Ishikawa (cell line): ENCODE data around the gene BCL6.

ENCODE experiments used
- CEBPB ChIP-seq: IDR thresholded peaks from 2 replicates; pipeline ENCODE4 v1.6.1; 2012
- CREB1 ChIP-seq: IDR thresholded peaks from 2 replicates; pipeline ENCODE4 v1.6.1; 2012; ENCODE audit warnings: low read depth
- EGR1 ChIP-seq: IDR thresholded peaks from 2 replicates; pipeline ENCODE4 v1.6.1; 2012
- EP300 ChIP-seq: IDR thresholded peaks from 2 replicates; pipeline ENCODE4 v1.6.1; 2012; ENCODE audit warnings: borderline replicate concordance
- FOXM1 ChIP-seq: IDR thresholded peaks from 2 replicates; pipeline ENCODE4 v1.6.1; 2012; ENCODE audit warnings: low read depth, borderline replicate concordance
- MAX ChIP-seq: IDR thresholded peaks from 2 replicates; pipeline ENCODE4 v1.6.1; 2012
- NFIC ChIP-seq: IDR thresholded peaks from 2 replicates; pipeline ENCODE4 v1.6.1; 2012
- RAD21 ChIP-seq: IDR thresholded peaks from 2 replicates; pipeline ENCODE4 v1.6.1; 2012; ENCODE audit warnings: low read depth
- REST ChIP-seq: IDR thresholded peaks from 2 replicates; pipeline ENCODE4 v1.6.1; 2012; ENCODE audit warnings: low read depth, mild to moderate bottlenecking
- TAF1 ChIP-seq: IDR thresholded peaks from 2 replicates; pipeline ENCODE4 v1.6.1; 2012; ENCODE audit warnings: low read depth, mild to moderate bottlenecking
- TCF12 ChIP-seq: IDR thresholded peaks from 2 replicates; pipeline ENCODE4 v1.6.1; 2012; ENCODE audit warnings: low read depth
- TEAD4 ChIP-seq: IDR thresholded peaks from 2 replicates; pipeline ENCODE4 v1.6.1; 2012
- YY1 ChIP-seq: IDR thresholded peaks from 2 replicates; pipeline ENCODE4 v1.6.1; 2012; ENCODE audit warnings: low read depth
- ZBTB7A ChIP-seq: IDR thresholded peaks from 2 replicates; pipeline ENCODE4 v1.6.1; 2012; ENCODE audit warnings: low read depth
- TF ChIP-seq, protein P1 (sequence below): IDR thresholded peaks from 2 replicates; pipeline ENCODE4 v1.6.1; 2012

Gene BCL6

DNA sequence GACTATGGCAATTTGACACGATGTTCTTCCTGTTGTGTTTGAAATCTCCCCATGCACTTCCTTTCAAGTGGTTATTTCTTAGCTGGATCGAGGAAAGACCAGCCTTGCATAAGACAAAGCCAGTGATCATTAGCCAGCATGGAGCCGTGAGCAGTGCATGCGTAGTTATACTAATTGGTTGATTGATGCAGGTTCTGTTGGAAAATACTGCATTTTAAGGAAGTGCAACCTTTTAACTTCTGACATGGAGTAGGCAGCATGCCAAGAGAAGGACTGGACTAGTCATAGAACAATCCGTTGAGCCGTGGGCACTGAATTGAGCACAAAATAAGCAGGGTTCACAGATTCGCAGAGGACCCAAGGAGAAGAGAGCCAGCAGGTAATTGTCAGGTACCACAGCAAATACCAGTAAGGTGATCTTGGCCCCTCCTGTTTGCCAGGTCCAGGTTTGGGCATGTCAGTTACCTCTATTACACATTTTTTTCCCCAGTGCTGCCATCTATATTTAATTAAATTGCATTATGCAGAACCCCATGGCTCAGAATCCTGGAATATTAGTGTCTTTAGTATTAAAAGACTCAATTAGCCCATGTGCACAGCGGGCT lies 29.0 kb upstream of the BCL6 start:
- no peak for TF ChIP-seq MAX
- TF ChIP-seq TEAD4 = no peak
- TF ChIP-seq, protein P1, sequence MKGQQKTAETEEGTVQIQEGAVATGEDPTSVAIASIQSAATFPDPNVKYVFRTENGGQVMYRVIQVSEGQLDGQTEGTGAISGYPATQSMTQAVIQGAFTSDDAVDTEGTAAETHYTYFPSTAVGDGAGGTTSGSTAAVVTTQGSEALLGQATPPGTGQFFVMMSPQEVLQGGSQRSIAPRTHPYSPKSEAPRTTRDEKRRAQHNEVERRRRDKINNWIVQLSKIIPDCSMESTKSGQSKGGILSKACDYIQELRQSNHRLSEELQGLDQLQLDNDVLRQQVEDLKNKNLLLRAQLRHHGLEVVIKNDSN = no peak
- TF ChIP-seq REST = no peak
- TF ChIP-seq TCF12 = no peak

DNA sequence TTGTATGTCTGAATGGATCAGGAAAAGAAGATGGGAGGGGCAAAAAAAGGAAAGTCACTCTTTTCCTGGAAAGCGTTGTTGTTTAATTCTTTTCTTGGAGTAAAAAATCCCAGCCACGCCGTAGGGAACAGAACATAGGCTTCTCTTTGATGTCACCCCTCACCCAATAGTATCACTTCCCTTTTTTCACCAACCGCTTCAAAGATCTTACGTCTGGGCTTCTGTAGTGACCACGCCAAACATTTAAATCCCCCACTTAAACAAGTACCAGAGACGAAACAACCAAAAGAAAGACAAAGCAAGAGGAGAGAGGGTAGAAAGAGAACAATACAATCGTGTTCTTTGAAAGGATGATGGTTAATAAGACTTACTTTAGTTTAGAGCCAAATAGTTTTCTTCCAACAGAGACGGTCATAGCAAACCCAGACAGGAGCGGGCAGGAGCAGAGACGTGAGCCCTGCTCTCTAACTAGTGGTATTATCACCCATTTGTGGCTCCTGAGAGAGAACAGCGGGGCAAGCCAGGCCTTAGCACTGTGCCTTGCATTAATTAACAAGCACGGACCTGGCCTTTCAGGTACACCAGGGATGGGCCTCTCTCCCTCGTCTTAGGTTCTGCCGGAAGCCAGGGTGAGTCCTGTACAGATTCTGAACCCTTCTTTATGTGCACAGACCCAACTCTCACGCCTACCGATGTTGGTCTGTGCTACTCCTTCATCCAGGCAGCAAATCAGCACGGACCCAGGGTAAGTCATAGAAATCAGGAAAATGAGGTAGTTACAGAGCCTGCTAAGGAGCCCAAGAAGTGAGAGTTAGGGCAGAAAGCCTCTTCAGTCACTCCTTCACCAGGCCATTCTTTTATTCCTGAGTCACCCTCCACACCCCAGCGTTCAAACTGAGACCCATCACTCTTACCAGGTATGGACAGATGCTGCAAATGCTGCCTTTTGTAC lies 28.2 kb upstream of the BCL6 start:
- TF ChIP-seq FOXM1 = no peak
- no peak for TF ChIP-seq NFIC

- TF ChIP-seq REST = no peak
- TF ChIP-seq CREB1 = no peak
- no peak for TF ChIP-seq RAD21
- TF ChIP-seq MAX = no peak
Measured at GRCh38 chr3:187770224-187770623, 25.0 kb upstream of the BCL6 start.

GRCh38 chr3:187769771-187770170 lies 24.5 kb upstream of the BCL6 start:
- TF ChIP-seq TCF12 (no peak), CREB1 (no peak), EP300 (no peak), REST (no peak), TEAD4 (no peak), NFIC (no peak), ZBTB7A (no peak), YY1 (no peak), RAD21 (no peak), MAX (no peak), TAF1 (no peak), EGR1 (no peak), CEBPB (no peak), FOXM1 (no peak)
- TF ChIP-seq, protein P1 = no peak
